GM23248 (cell line): Measurements from ENCODE around the gene TSPYL2.

ENCODE experiments used
- EZH2 ChIP-seq: fragments of 200-600 bp; sonication (generic); IDR thresholded peaks from 2 replicates; pipeline ENCODE4 v1.6.1; 2018; ENCODE audit warnings: antibody characterized with exemption, mild to moderate bottlenecking; ENCODE audit not compliant: insufficient read depth, poor library complexity, severe bottlenecking
- EZH2phosphoT487 ChIP-seq: fragments of 200-600 bp; sonication (generic); IDR thresholded peaks from 2 replicates; pipeline ENCODE4 v1.6.1; 2018; ENCODE audit warnings: antibody characterized with exemption, moderate library complexity, mild to moderate bottlenecking, low read depth; ENCODE audit not compliant: insufficient read depth

- no peak for TF ChIP-seq EZH2phosphoT487
- no peak for TF ChIP-seq EZH2
Observed at GRCh38 chrX:53056292-53056691, 25.9 kb upstream of the TSPYL2 start.
